ENCODE results near the gene EMP3. TPM values are rescaled to one million over a fixed set of nuclear protein-coding genes. Genes with fewer than 3 reads are reported as not detected.
A peak's percentile ranks its signal among the peaks of the same experiment; 100 is the strongest.

Gene EMP3
- total and polyA plus RNA-seq, 2 of the 13 experiments (the other 11 are each of a cell fraction or from before 2014, with no cell fraction given), result 2.2 to 7.8 TPM

GRCh38 chr19:48353677-48354076, 28.3 kb downstream of the EMP3 start:
- in situ Hi-C loops (cut with HindIII; ENCODE audit: extremely low pct_ligation_motif_present, low pct_unique_long_range_greater_than_20kb), result loop anchor here (5.0 kb wide), 1 partner anchor 39 kb away; the partner anchor contains the start of genes GRIN2D and KDELR1
- H3K27me3 ChIP-seq (ENCODE audit: control insufficient read depth in 1 of 2, insufficient read depth in 2 of 2, low read length in 2 of 2), result no peaks in the 10 kb centered on the region
- no peak for ATAC-seq
- no peak overlapping the region for H3K4me2 ChIP-seq (ENCODE audit: low read depth, low read length)
- CTCF ChIA-PET (ENCODE audit: low intra/inter-chr PET ratio, low total read pairs), result no interaction called here
- intact Hi-C loops (cut with micrococcal nuclease; ENCODE audit: unreplicated experiment), result loop anchor here (5.0 to 10.0 kb wide), 2 partner anchors 39 to 91 kb away; partner anchors contain the start of genes GRIN2D, GRWD1 and KDELR1
- TF ChIP-seq POLR2AphosphoS2 (IDR thresholded peaks at IDR 0.05; ENCODE audit: low read depth, low read length), result no peak
- TF ChIP-seq ELF3 (CRISPR knock-in tag; IDR thresholded peaks at IDR 0.05), result no peak
- peak; percentile 7; the same call in 1 of the 2 replicates for TF ChIP-seq SP4 (CRISPR knock-in tag; IDR thresholded peaks at IDR 0.05)
- H2AFZ ChIP-seq (ENCODE audit: low read length), result no peak overlapping the region
- no peak overlapping the region for H3K4me3 ChIP-seq (replicated peaks in 1 of 3; ENCODE audit: insufficient read depth in 1 of 3, low read depth in 2 of 3, low read length in 3 of 3)
- H3K79me2 ChIP-seq (ENCODE audit: insufficient read depth, low read length), result no peaks in the 10 kb centered on the region
- H3K27ac ChIP-seq (ENCODE audit: extremely low read length, insufficient read depth, low read length), result peak overlapping the region; percentile 92
- TSS peak; percentile 74 for BruUV-seq (replicated peaks)
- no peak for DNase-seq (ENCODE audit: low spot score)
- H3K36me3 ChIP-seq (replicated peaks in 1 of 2; ENCODE audit: control insufficient read depth in 1 of 2, insufficient read depth in 2 of 2, low read length in 2 of 2), result no peaks in the 10 kb centered on the region; a peak in 1 of 5 replicates
- H3K9me3 ChIP-seq (ENCODE audit: low read length), result no peaks in the 10 kb centered on the region
- H3K9ac ChIP-seq (ENCODE audit: insufficient read depth, low read depth, low read length), result no peak overlapping the region
- 94% methylated on average over 5 of the region's 5 CpGs for WGBS (ENCODE audit: low lambda C conversion rate)
- FAIRE-seq, result no peak
- H4K20me1 ChIP-seq (ENCODE audit: insufficient read depth, low read length), result no peaks in the 10 kb centered on the region
- POLR2A ChIA-PET, result interaction anchor here (0.9 to 3.6 kb wide), 6 partner anchors 10 to 265 kb away, joined by 3 to 107 read pairs (median 9); partner anchors contain the start of genes GRWD1, KDELR1, RPL18 and SPHK2
- peaks cover 48% of the 10 kb centered on the region for H3K4me1 ChIP-seq (ENCODE audit: insufficient read depth, low read length)

GRCh38 chr19:48354332-48354992, 29.1 kb downstream of the EMP3 start:
- Histone ChIP-seq H3K9ac (ENCODE audit: insufficient read depth, low read depth, low read length) (peak overlapping the region; percentile 63), H3K4me2 (ENCODE audit: low read depth, low read length) (peak overlapping the region; percentile 56)
- TF ChIP-seq ZBTB40 (IDR thresholded peaks at IDR 0.05) (no peak), ZBTB40 (CRISPR knock-in tag; IDR thresholded peaks at IDR 0.05) (peak; percentile 30; the same call in 1 of the 2 replicates), TGIF2 (CRISPR knock-in tag; IDR thresholded peaks at IDR 0.05) (peak; percentile 79), PHF21A (CRISPR knock-in tag; IDR thresholded peaks at IDR 0.05) (peak; percentile 96), ZNF224 (CRISPR knock-in tag; IDR thresholded peaks at IDR 0.05) (no peak), HMG20A (CRISPR knock-in tag; IDR thresholded peaks at IDR 0.05; ENCODE audit: borderline replicate concordance) (peak; percentile 95)

More at GRCh38 chr19:48354332-48354992, 29.1 kb downstream of the EMP3 start:
- H3K9me3 ChIP-seq (ENCODE audit: low read length), result no peaks in the 10 kb centered on the region
- H3K79me2 ChIP-seq (ENCODE audit: insufficient read depth, low read length), result no peaks in the 10 kb centered on the region
- no peaks in the 10 kb centered on the region for H3K27me3 ChIP-seq (ENCODE audit: control insufficient read depth in 1 of 2, insufficient read depth in 2 of 2, low read length in 2 of 2)
- no peaks in the 10 kb centered on the region; a peak in 1 of 5 replicates for H3K36me3 ChIP-seq (replicated peaks in 1 of 2; ENCODE audit: control insufficient read depth in 1 of 2, insufficient read depth in 2 of 2, low read length in 2 of 2)
- ChIA-PET POLR2A (interaction anchor here (0.6 to 3.6 kb wide), 13 partner anchors 9 to 1173 kb away, joined by 3 to 107 read pairs (median 3); partner anchors contain the start of genes EMP3, GRIN2D, GRWD1 and KDELR1), CTCF (ENCODE audit: low intra/inter-chr PET ratio, low total read pairs) (no interaction called here)
- no TSS peak for BruUV-seq (replicated peaks)
- intact Hi-C loops (cut with micrococcal nuclease; ENCODE audit: unreplicated experiment) (loop anchor here (5.0 to 10.0 kb wide), 2 partner anchors 38 to 90 kb away; partner anchors contain the start of genes GRIN2D, GRWD1 and KDELR1), in situ Hi-C loops (cut with HindIII; ENCODE audit: extremely low pct_ligation_motif_present, low pct_unique_long_range_greater_than_20kb) (loop anchor here (5.0 kb wide), 1 partner anchor 38 kb away; the partner anchor contains the start of genes GRIN2D and KDELR1)
- WGBS (ENCODE audit: low lambda C conversion rate), result 10% methylated on average over 13 of the region's 15 CpGs
- H2AFZ ChIP-seq (ENCODE audit: low read length), result no peak overlapping the region
- H4K20me1 ChIP-seq (ENCODE audit: insufficient read depth, low read length), result no peaks in the 10 kb centered on the region
- peak; percentile 100 for DNase-seq (ENCODE audit: low spot score)
- H3K27ac ChIP-seq (ENCODE audit: extremely low read length, insufficient read depth, low read length), result peak overlapping the region; percentile 92
- FAIRE-seq, result peak; percentile 99
- ATAC-seq, result peak; percentile 96
- H3K4me1 ChIP-seq (ENCODE audit: insufficient read depth, low read length), result peaks cover 40% of the 10 kb centered on the region
- no peak overlapping the region for H3K4me3 ChIP-seq (replicated peaks in 1 of 3; ENCODE audit: insufficient read depth in 1 of 3, low read depth in 2 of 3, low read length in 3 of 3)
